Colonic mucosa (tissue), 4 donors: ENCODE measurements around the gene MARK2. TPM values are rescaled to one million over a fixed set of nuclear protein-coding genes. Genes with fewer than 3 reads are reported as not detected.

Source experiments
- DNase-seq: peaks from one replicate; pipeline ENCODE4 v3.0.0-alpha.2; 2020
- H3K27ac ChIP-seq: fragments of 200-600 bp; one replicate; pipeline ENCODE4 v1.8.0; 2021
- H3K27me3 ChIP-seq: fragments of 200-600 bp; one replicate; pipeline ENCODE4 v1.8.0; 2021
- H3K36me3 ChIP-seq: fragments of 200-600 bp; one replicate; pipeline ENCODE4 v1.8.0; 2021
- H3K4me1 ChIP-seq: fragments of 200-600 bp; one replicate; pipeline ENCODE4 v1.8.0; 2021; ENCODE audit warnings: mild to moderate bottlenecking
- H3K4me3 ChIP-seq: fragments of 200-600 bp; one replicate; pipeline ENCODE4 v1.8.0; 2021
- H3K9ac ChIP-seq, 2 donors: one replicate each; pipeline ENCODE4 v1.7.0; 2013; ENCODE audit warnings: control low read depth in 2 of 2, low read depth in 2 of 2, low read length in 2 of 2
- H3K9me3 ChIP-seq: fragments of 200-600 bp; one replicate; pipeline ENCODE4 v1.8.0; 2021
- intact Hi-C: fragments of 100-400 bp; cut with DNase I; formaldehyde crosslinking; loops from one replicate; pipeline ENCODE4 v1.14.1; 2022
- total RNA-seq, 2 donors: library from RNA; stranded (reverse); fragmentation: NEBNext Ultra II Directional in 1 of 2; extraction: Animal tissue kit (Norgen Biotek cat#: 25700) in 1 of 2; gene quantifications; one replicate each; pipeline ENCODE4 v1.2.1, GENCODE V29; 2021
- TF ChIP-seq, protein P1 (sequence below): fragments of 200-600 bp; IDR thresholded peaks from one replicate; pipeline ENCODE4 v1.8.0; 2022; ENCODE audit warnings: antibody characterized with exemption, mild to moderate bottlenecking
- donor health status: healthy.
- donor health status: DM: no; HTN: no; CAD: no.
- donor health status: DM: no; HTN: no; CAD: no.

MARK2 gene
- total RNA-seq, 2 donors from 2014 or later: 86.8 to 96.8 TPM

DNA sequence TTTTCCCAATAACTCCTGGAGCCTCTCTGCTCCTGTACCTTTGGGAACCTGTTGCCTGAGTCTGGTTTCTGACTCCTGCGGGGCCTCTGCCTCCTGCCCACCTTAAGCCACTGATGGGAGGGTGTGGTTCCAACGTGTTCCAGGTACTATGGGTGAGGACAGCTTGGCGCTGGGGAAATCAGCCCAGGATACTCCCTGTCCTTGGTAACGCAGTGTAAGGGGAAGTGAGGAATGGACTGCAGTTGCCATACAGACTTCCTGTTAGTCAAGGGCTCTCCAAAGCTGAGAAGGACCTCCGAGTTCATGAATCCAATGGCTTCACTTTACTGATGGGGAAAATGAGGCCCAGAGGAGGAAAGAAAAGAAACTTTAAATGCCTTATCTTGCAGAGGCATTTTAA, 1.2 kb upstream of the MARK2 start:
- Histone ChIP-seq H3K9me3 (no peaks in the 10 kb centered on the region), H3K27me3 (no peaks in the 10 kb centered on the region), H3K4me1 (peaks cover 24% of the 10 kb centered on the region), H3K36me3 (no peaks in the 10 kb centered on the region), H3K9ac (peak overlapping the region; percentile 28 to 88), H3K27ac (peak overlapping the region; percentile 84), H3K4me3 (peak overlapping the region; percentile 8)
- intact Hi-C loops: loop anchor here (1.0 to 10.0 kb wide), 4 partner anchors 70 to 307 kb away; partner anchors contain the start of gene ZFTA
- DNase-seq: peak; percentile 53
- TF ChIP-seq, protein P1, sequence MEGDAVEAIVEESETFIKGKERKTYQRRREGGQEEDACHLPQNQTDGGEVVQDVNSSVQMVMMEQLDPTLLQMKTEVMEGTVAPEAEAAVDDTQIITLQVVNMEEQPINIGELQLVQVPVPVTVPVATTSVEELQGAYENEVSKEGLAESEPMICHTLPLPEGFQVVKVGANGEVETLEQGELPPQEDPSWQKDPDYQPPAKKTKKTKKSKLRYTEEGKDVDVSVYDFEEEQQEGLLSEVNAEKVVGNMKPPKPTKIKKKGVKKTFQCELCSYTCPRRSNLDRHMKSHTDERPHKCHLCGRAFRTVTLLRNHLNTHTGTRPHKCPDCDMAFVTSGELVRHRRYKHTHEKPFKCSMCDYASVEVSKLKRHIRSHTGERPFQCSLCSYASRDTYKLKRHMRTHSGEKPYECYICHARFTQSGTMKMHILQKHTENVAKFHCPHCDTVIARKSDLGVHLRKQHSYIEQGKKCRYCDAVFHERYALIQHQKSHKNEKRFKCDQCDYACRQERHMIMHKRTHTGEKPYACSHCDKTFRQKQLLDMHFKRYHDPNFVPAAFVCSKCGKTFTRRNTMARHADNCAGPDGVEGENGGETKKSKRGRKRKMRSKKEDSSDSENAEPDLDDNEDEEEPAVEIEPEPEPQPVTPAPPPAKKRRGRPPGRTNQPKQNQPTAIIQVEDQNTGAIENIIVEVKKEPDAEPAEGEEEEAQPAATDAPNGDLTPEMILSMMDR: no peak

DNA sequence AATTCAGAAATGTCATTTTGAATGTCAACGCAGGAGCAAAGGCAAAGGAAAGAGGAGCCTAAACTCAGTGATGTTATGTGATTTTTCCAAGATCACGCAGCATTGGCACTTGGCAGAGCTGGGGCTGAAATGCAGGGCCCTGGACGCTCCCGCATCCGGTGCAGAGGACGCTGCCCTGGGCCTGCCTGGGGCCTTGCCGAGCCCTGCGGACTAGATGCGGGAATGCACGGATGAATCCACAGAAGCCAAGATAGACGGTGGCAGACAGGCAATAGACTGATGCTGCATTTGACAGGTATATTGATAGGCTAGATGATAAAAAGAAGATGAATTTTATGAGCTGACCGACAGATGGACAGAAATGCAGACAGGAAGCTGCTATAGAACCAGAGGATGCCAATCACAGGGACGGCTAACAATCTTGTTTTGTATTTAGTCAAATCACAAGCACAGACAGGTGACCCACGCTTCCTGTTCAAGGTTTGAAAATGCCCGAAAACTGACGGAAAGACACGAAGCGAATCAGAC, 696 bp upstream of the MARK2 start:
- Histone ChIP-seq H3K9me3 (no peaks in the 10 kb centered on the region), H3K27ac (peak overlapping the region; percentile 84), H3K4me3 (peak overlapping the region; percentile 8), H3K27me3 (no peaks in the 10 kb centered on the region), H3K4me1 (peaks cover 28% of the 10 kb centered on the region), H3K36me3 (no peaks in the 10 kb centered on the region), H3K9ac (peak overlapping the region; percentile 28 to 88)
- intact Hi-C loops: loop anchor here (5.0 to 10.0 kb wide), 3 partner anchors 69 to 307 kb away; partner anchors contain the start of gene ZFTA
- no peak for DNase-seq
- TF ChIP-seq, protein P1: no peak

DNA sequence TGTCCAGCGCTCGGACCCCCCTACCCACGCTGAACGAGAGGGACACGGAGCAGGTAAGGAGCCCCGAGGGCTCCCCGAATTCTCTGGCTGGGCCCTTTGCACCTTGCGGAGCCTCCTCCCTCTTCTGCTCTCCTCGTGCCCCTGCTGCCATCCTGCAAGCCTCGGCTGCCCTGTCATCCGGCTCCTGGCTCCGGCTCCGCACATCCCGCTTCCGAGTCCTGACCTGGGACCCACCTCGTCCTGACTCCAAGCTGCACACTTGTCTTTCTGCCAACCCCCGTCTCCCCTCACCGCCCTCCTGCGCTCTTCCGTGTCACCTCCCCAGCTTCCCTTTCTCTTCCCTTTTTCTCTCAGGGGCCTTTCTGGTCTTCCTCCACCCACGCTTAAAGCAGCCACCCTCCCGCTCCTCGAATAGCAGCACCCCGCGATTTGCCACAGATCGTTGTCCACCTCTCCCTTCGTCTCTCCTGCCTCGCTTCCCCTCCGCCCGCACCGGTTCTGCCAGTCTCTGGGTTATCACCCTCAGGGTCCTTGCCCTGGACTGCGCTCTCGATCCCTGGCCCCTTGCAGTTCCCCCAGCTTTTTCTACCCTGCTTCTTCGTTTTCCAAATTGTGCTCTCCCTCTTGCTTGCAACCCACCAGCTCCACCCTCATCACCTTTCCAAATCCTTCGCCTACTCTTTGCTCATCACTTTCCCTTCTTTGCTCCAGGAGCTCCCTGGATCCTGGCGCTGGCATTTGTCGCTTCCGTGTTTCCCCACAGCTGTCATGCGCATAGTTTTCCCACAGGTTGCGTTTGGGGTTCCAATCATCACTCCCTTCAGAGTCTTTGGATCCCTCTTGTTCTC, 822 bp downstream of the MARK2 start:
- no peaks in the 10 kb centered on the region for H3K27me3 ChIP-seq
- peaks cover 29% of the 10 kb centered on the region for H3K4me1 ChIP-seq
- no peaks in the 10 kb centered on the region for H3K36me3 ChIP-seq
- intact Hi-C loops: loop anchor here (5.0 to 10.0 kb wide), 3 partner anchors 68 to 305 kb away; partner anchors contain the start of gene ZFTA
- TF ChIP-seq, protein P1: no peak
- peak; percentile 66 for DNase-seq
- peak overlapping the region; percentile 84 for H3K4me3 ChIP-seq
- H3K9ac ChIP-seq: peak overlapping the region; percentile 82 to 97
- no peaks in the 10 kb centered on the region for H3K9me3 ChIP-seq
- peak overlapping the region; percentile 84 for H3K27ac ChIP-seq

DNA sequence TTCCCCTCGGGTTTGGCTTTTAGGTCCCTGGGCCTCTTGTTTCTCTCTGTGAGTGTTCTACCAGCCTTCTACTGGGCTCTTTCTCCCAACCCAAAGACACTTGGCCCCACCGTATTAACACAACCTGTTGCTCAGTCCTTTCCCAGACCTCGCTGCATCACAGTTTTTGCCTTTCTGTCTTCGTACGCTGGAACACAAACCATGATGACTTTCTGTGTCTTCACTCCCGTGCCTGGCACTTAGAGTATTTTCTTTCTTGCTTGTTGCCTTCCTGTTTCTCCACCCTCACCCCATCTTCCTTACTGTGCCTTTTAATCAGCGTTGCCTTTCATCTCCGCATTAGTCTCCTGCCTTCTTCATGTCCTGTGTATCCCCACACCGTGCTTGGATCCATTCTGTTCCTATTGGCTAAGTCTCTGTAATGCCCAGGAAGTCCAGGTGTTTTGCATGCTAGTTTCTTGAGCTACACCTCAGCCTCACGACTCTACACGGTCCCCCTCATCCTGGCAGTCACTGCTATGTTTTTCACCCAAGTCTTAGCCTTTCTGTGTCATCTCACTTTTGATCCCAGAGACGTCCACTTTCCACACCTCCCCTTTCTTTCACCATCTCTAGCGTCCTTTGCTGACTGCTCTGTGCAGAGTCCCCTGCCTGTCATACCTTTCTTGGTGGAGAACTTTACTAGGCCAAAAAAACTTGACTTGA, 1.6 kb downstream of the MARK2 start:
- intact Hi-C loops: no loop called here
- peak overlapping the region; percentile 84 for H3K27ac ChIP-seq
- H3K4me3 ChIP-seq: peak overlapping the region; percentile 84
- H3K36me3 ChIP-seq: no peaks in the 10 kb centered on the region
- H3K9ac ChIP-seq: peak overlapping the region; percentile 56 to 97
- no peaks in the 10 kb centered on the region for H3K27me3 ChIP-seq
- TF ChIP-seq, protein P1: no peak
- H3K4me1 ChIP-seq: peaks cover 32% of the 10 kb centered on the region
- no peak for DNase-seq
- H3K9me3 ChIP-seq: no peaks in the 10 kb centered on the region

DNA sequence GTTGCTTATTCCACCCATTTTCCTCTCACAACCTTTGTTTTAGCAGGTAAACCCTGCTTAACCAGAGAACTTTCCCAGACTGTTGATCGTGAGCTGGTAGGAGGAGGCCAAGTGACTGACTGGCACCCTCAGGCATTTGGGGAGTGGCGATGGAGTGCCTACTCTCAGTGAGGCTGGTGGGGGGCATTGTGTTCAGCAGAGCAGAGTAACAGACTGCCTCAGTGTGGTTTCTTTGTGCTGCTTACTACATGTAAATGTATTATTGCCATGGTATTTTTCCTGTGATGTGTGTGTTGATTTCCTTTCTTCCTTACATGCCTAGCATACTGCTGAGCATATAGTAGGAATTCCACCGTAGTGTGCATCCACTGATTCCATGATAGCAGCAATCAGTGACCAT, 2.6 kb downstream of the MARK2 start:
- no peak for DNase-seq
- Histone ChIP-seq H3K27ac (no peak overlapping the region), H3K27me3 (no peaks in the 10 kb centered on the region), H3K4me3 (peak overlapping the region; percentile 84), H3K9ac (peak overlapping the region in 1 of 2 donors; percentile 97), H3K36me3 (no peaks in the 10 kb centered on the region), H3K9me3 (no peaks in the 10 kb centered on the region), H3K4me1 (peaks cover 35% of the 10 kb centered on the region)
- TF ChIP-seq, protein P1: no peak
- intact Hi-C loops: no loop called here
